Muscle layer of colon (tissue), 2 donors: ENCODE results near the gene HAPSTR1.

Experiments used
- H3K27ac ChIP-seq: one replicate; pipeline ENCODE4 v1.7.0; 2013; ENCODE audit warnings: low read depth, mild to moderate bottlenecking, low read length, moderate library complexity
- H3K27me3 ChIP-seq, 2 donors: one replicate each; pipeline ENCODE4 v1.7.0; 2013; ENCODE audit warnings: low read length in 2 of 2, mild to moderate bottlenecking in 2 of 2; ENCODE audit not compliant: insufficient read depth in 2 of 2, control insufficient read depth in 1 of 2
- H3K36me3 ChIP-seq: one replicate; pipeline ENCODE4 v1.7.0; 2013; ENCODE audit warnings: mild to moderate bottlenecking, low read length; ENCODE audit not compliant: insufficient read depth
- H3K4me1 ChIP-seq: one replicate; pipeline ENCODE4 v1.7.0; 2013; ENCODE audit warnings: mild to moderate bottlenecking, low read length; ENCODE audit not compliant: insufficient read depth
- H3K4me3 ChIP-seq, 2 donors: one replicate each; pipeline ENCODE4 v1.7.0; 2013; ENCODE audit warnings: low read length in 2 of 2, low read depth in 1 of 2, mild to moderate bottlenecking in 1 of 2, moderate library complexity in 1 of 2
- H3K9ac ChIP-seq: one replicate; pipeline ENCODE4 v1.7.0; 2013; ENCODE audit warnings: low read length
- H3K9me3 ChIP-seq: one replicate; pipeline ENCODE4 v1.7.0; 2013; ENCODE audit warnings: mild to moderate bottlenecking, low read length
- donor health status: abdominal sarcoma.
- donor health status: Adenocarcinoma of cecum.

HAPSTR1 gene

GRCh38 chr16:9114112-9114511 lies 22.7 kb downstream of the HAPSTR1 start:
- H3K27me3 ChIP-seq: no peaks in the 10 kb centered on the region
- H3K9me3 ChIP-seq: no peaks in the 10 kb centered on the region
- H3K4me1 ChIP-seq: peaks cover 52% of the 10 kb centered on the region
- H3K9ac ChIP-seq: no peak overlapping the region
- no peak overlapping the region for H3K27ac ChIP-seq
- peaks cover 25% of the 10 kb centered on the region for H3K36me3 ChIP-seq
- H3K4me3 ChIP-seq: no peak overlapping the region

- no peak overlapping the region for H3K9ac ChIP-seq
- H3K4me3 ChIP-seq: no peak overlapping the region
- no peaks in the 10 kb centered on the region for H3K9me3 ChIP-seq
- H3K36me3 ChIP-seq: peaks cover 26% of the 10 kb centered on the region
- H3K27ac ChIP-seq: no peak overlapping the region
- no peaks in the 10 kb centered on the region for H3K27me3 ChIP-seq
- H3K4me1 ChIP-seq: peaks cover 52% of the 10 kb centered on the region
Measured at GRCh38 chr16:9114842-9115241, 23.4 kb downstream of the HAPSTR1 start.

DNA sequence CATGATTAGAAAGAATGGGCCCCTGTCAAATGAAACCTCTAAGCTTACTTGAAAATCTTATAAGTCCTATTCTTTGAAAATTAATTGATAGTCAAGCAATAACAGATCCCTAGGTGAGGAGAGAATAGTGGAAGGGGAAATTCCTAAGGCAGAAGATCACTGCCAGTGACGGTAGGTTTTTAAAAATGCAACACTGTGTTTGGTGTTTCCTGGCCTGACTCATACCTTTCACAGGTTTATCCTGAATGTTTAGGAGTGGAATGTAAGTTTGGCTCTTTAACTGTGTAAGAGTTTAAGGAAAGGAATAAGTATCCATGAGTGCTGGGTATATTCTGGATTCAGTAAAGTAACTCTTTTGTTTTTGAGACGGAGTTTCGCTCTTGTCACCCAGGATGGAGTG lies 23.8 kb downstream of the HAPSTR1 start:
- H3K27me3 ChIP-seq: no peaks in the 10 kb centered on the region
- no peak overlapping the region for H3K27ac ChIP-seq
- H3K4me1 ChIP-seq: peaks cover 49% of the 10 kb centered on the region
- peaks cover 26% of the 10 kb centered on the region for H3K36me3 ChIP-seq
- H3K9me3 ChIP-seq: no peaks in the 10 kb centered on the region
- no peak overlapping the region for H3K9ac ChIP-seq
- H3K4me3 ChIP-seq: no peak overlapping the region

- H3K27ac ChIP-seq: no peak overlapping the region
- no peaks in the 10 kb centered on the region for H3K9me3 ChIP-seq
- H3K9ac ChIP-seq: no peak overlapping the region
- peaks cover 26% of the 10 kb centered on the region for H3K36me3 ChIP-seq
- H3K27me3 ChIP-seq: no peaks in the 10 kb centered on the region
- peaks cover 42% of the 10 kb centered on the region for H3K4me1 ChIP-seq
- no peak overlapping the region for H3K4me3 ChIP-seq
Measured at GRCh38 chr16:9116141-9116540, 24.7 kb downstream of the HAPSTR1 start.

- Histone ChIP-seq H3K4me3 (no peak overlapping the region), H3K4me1 (peaks cover 22% of the 10 kb centered on the region), H3K9me3 (no peaks in the 10 kb centered on the region), H3K27me3 (no peaks in the 10 kb centered on the region), H3K27ac (no peak overlapping the region), H3K9ac (no peak overlapping the region), H3K36me3 (peaks cover 32% of the 10 kb centered on the region)
Measured at GRCh38 chr16:9118170-9118569, 26.7 kb downstream of the HAPSTR1 start.

GRCh38 chr16:9119795-9120194 lies 28.4 kb downstream of the HAPSTR1 start:
- H3K9ac ChIP-seq: no peak overlapping the region
- no peaks in the 10 kb centered on the region for H3K9me3 ChIP-seq
- no peaks in the 10 kb centered on the region for H3K27me3 ChIP-seq
- H3K4me1 ChIP-seq: peaks cover 10% of the 10 kb centered on the region
- no peak overlapping the region for H3K4me3 ChIP-seq
- no peak overlapping the region for H3K27ac ChIP-seq
- H3K36me3 ChIP-seq: peaks cover 45% of the 10 kb centered on the region

DNA sequence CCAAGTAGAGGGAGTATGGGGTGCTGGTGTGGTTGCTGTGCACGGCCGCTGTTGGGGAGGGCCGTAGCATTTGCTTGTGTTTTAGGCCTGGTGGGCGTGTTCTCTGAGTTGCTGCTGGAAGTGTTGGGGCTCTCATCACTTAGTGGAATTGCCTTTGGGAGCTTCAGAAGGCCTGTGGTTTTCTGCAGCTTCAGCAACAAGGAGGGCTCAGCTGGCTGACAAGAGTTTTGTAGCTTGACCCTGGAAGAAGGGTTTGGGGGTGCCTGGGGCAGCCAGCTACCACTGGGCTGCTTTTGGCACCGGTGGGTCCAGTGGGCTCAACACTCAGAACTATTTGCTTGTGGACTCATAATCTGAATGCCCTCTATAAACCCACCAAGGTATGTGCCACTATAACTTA lies 30.9 kb downstream of the HAPSTR1 start:
- H3K4me1 ChIP-seq: peaks cover 13% of the 10 kb centered on the region
- H3K27me3 ChIP-seq: no peaks in the 10 kb centered on the region
- no peaks in the 10 kb centered on the region for H3K9me3 ChIP-seq
- H3K4me3 ChIP-seq: no peak overlapping the region
- peaks cover 34% of the 10 kb centered on the region for H3K36me3 ChIP-seq
- no peak overlapping the region for H3K9ac ChIP-seq
- H3K27ac ChIP-seq: no peak overlapping the region

GRCh38 chr16:9122969-9123368 lies 31.5 kb downstream of the HAPSTR1 start:
- Histone ChIP-seq H3K4me3 (no peak overlapping the region), H3K9ac (no peak overlapping the region), H3K36me3 (peaks cover 30% of the 10 kb centered on the region), H3K27me3 (no peaks in the 10 kb centered on the region), H3K4me1 (peaks cover 14% of the 10 kb centered on the region), H3K9me3 (no peaks in the 10 kb centered on the region), H3K27ac (no peak overlapping the region)

GRCh38 chr16:9123401-9123800 lies 32.0 kb downstream of the HAPSTR1 start:
- Histone ChIP-seq H3K27ac (no peak overlapping the region), H3K36me3 (peaks cover 30% of the 10 kb centered on the region), H3K9ac (no peak overlapping the region), H3K4me1 (peaks cover 18% of the 10 kb centered on the region), H3K27me3 (no peaks in the 10 kb centered on the region), H3K4me3 (no peak overlapping the region), H3K9me3 (no peaks in the 10 kb centered on the region)

DNA sequence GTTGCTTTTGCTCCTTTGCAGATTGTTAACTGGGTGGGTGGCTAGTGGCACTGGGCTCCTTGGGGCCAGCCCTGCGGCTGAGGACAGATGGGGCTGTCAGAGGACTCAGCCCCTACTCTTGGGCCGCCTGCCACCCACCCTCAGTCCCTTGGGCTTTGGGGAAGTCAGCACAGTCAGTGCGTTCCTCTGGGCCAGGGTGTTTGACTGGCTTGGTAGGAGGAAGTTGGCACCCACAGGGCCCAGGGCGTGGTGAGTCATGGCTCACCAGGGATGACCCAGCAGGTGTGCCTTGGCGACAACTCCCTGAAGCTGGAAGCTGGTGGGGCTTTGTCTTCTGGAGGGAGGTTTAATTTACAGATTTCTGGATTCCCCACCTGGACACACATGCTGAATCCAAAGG lies 32.4 kb downstream of the HAPSTR1 start:
- Histone ChIP-seq H3K27me3 (no peaks in the 10 kb centered on the region), H3K27ac (no peak overlapping the region)

DNA sequence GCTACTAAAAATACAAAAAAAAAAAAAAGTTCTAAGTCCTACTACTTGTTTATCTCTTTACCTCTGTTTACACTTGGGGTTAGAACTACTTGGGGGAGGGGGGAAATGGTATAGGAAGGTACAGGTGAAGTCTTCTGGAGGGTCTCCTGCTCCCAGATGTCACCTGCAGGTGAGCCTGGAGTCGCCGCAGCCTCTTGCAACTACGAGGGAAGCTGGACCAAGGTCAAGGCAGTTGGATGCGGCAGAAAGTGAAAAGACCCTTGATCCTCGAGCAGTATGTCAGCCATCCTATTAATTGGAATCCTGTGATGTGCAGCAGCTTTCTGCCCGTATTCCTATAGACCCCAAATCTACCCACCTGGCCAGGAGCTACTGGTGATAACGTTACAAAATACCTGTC lies 33.0 kb downstream of the HAPSTR1 start:
- no peak overlapping the region for H3K27ac ChIP-seq

More for the DNA sequence above, 32.4 kb downstream of the HAPSTR1 start:
- peaks cover 27% of the 10 kb centered on the region for H3K36me3 ChIP-seq
- no peak overlapping the region for H3K9ac ChIP-seq
- peaks cover 23% of the 10 kb centered on the region for H3K4me1 ChIP-seq
- H3K4me3 ChIP-seq: no peak overlapping the region
- H3K9me3 ChIP-seq: no peaks in the 10 kb centered on the region

DNA sequence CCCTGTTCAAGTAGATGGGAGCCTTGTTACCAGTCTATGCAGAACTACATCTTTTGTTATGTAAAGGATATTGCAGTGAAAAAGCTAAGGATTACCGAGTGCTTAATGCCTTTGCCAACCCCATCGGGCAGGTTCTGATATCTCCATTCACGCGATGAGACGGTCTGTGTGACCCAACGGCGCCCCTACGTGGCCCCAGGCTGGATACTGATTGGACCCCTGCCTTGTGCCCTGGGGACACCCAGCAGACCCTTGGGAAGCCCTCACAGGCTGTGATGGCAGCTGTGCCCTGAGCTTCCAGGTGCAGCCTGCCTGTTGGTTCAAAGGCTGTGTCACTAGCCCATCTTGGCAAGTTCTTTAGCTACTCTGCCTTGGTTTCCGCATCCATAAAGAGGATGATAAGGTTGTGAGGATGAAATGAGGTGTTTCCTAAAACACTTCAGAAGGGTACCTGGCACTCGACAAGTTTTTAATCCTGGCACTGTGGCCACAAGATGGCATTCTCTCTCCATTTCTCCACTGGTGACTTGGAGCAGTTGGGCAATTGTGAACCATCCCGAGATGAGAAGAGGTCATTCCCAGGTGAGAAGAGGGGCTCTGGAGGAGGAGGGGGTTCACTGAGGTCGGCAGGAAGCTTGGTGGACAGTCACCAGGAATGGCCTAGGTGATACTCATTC lies 33.6 kb downstream of the HAPSTR1 start:
- no peak overlapping the region for H3K4me3 ChIP-seq
- H3K9ac ChIP-seq: no peak overlapping the region
- no peaks in the 10 kb centered on the region for H3K27me3 ChIP-seq
- H3K9me3 ChIP-seq: no peaks in the 10 kb centered on the region
- H3K27ac ChIP-seq: no peak overlapping the region
- H3K36me3 ChIP-seq: peaks cover 24% of the 10 kb centered on the region
- peaks cover 13% of the 10 kb centered on the region for H3K4me1 ChIP-seq

More for the DNA sequence above, 33.0 kb downstream of the HAPSTR1 start:
- Histone ChIP-seq H3K4me3 (no peak overlapping the region), H3K9me3 (no peaks in the 10 kb centered on the region), H3K36me3 (peaks cover 24% of the 10 kb centered on the region), H3K9ac (no peak overlapping the region), H3K27me3 (no peaks in the 10 kb centered on the region), H3K4me1 (peaks cover 18% of the 10 kb centered on the region)
